GM12875 (cell line): ENCODE data around the gene CFAP92.

Source experiments
- H3K4me3 ChIP-seq: one replicate; pipeline ENCODE4 v1.5.1; 2011; ENCODE audit warnings: low read depth, low read length, control low read depth
- TF ChIP-seq, protein P1 (sequence below): IDR thresholded peaks from 2 replicates; pipeline ENCODE4 v1.5.1; 2011; ENCODE audit warnings: low read depth, mild to moderate bottlenecking, control low read depth, inconsistent platforms, low read length, moderate library complexity, borderline replicate concordance; ENCODE audit not compliant: insufficient read depth

CFAP92 gene

DNA sequence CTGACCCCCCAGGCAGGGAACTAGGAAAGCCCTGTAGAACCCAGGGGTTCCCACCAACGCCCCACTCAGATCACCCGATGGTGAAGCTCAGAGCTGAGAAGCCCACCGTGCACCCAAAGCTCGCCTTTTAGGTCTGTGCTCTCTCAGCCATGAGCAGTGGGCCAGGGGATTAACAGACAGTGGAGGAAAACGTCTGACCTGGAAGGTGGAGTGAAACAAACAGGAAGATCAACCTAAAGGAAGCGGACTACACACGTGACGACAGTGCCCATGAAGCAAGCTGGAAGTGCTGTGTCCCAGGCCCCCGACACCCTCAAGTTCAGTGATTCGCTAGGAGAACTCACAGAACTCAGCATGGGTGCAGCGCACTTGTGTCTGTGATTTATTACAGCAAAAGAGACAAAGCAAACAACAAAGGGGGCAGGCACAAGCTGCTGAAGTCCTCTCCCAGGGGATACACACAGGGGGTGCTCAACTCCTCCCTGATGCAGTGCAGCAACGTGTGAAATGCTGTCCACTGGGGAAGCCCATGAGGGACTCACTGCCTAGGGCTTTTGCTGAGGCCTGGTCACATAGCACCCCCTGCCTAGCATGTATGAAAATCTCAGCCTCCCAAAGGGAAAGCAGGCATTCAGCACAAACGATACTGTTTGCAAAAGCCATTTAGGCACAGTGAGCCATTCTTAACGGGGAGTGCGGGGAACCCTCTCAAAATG lies 43.5 kb downstream of the CFAP92 start:
- TF ChIP-seq, protein P1, sequence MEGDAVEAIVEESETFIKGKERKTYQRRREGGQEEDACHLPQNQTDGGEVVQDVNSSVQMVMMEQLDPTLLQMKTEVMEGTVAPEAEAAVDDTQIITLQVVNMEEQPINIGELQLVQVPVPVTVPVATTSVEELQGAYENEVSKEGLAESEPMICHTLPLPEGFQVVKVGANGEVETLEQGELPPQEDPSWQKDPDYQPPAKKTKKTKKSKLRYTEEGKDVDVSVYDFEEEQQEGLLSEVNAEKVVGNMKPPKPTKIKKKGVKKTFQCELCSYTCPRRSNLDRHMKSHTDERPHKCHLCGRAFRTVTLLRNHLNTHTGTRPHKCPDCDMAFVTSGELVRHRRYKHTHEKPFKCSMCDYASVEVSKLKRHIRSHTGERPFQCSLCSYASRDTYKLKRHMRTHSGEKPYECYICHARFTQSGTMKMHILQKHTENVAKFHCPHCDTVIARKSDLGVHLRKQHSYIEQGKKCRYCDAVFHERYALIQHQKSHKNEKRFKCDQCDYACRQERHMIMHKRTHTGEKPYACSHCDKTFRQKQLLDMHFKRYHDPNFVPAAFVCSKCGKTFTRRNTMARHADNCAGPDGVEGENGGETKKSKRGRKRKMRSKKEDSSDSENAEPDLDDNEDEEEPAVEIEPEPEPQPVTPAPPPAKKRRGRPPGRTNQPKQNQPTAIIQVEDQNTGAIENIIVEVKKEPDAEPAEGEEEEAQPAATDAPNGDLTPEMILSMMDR = no peak

DNA sequence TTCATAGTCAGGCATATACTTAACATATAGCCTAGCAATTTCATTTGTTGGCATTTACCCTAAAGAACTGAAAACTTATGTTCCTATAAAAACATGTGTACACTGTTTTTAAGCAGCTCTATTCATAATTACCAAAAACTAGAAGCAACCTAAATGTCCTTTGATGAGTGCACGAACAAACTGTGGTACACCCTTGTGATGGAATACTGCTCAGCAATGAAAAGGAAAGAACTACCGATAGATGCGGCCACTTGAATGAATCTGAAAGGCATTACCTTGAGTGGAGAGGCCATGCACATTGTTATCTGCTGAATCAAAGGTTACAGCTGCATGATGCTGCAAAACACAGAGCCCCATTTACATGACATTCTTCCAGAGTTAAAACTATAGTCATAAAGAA lies 44.7 kb downstream of the CFAP92 start:
- TF ChIP-seq, protein P1 = no peak

More for the DNA sequence above, 43.5 kb downstream of the CFAP92 start:
- H3K4me3 ChIP-seq = no peak overlapping the region

DNA sequence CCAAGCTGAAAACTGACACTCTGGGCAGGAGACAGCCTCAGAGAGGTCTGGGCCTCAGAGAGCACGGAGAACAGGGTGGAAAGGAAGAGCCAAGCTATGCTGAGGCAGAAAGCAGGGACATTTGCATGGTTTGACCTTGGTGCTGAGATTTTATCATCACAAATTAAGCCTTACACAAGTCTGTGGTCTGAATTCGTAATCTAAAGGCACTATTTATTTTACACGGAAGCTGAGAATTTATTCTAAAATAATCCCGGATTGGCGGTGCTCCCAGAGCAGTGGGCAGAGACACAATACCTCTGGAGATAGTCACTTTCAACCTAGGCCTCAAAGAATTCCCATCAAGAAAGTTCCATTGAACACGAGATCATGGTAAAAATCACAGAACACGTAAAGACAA lies 47.5 kb downstream of the CFAP92 start:
- no peak overlapping the region for H3K4me3 ChIP-seq
- TF ChIP-seq, protein P1 = no peak

More for the DNA sequence above, 44.7 kb downstream of the CFAP92 start:
- no peak overlapping the region for H3K4me3 ChIP-seq

DNA sequence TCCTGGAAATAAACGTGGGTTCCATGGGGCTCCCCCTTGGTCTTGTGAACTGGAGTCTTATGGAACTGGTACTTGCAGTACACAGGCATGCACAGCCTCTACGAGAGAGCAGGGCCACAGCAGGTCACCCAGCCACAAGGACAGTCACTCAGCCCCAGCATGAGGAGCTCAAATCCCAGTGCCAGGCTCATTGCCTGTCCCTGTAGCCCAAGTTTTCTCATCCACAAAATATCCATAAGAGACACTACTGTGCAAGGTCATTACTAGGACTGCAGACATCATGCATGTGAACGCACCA lies 48.0 kb downstream of the CFAP92 start:
- TF ChIP-seq, protein P1 = no peak
- no peak overlapping the region for H3K4me3 ChIP-seq

DNA sequence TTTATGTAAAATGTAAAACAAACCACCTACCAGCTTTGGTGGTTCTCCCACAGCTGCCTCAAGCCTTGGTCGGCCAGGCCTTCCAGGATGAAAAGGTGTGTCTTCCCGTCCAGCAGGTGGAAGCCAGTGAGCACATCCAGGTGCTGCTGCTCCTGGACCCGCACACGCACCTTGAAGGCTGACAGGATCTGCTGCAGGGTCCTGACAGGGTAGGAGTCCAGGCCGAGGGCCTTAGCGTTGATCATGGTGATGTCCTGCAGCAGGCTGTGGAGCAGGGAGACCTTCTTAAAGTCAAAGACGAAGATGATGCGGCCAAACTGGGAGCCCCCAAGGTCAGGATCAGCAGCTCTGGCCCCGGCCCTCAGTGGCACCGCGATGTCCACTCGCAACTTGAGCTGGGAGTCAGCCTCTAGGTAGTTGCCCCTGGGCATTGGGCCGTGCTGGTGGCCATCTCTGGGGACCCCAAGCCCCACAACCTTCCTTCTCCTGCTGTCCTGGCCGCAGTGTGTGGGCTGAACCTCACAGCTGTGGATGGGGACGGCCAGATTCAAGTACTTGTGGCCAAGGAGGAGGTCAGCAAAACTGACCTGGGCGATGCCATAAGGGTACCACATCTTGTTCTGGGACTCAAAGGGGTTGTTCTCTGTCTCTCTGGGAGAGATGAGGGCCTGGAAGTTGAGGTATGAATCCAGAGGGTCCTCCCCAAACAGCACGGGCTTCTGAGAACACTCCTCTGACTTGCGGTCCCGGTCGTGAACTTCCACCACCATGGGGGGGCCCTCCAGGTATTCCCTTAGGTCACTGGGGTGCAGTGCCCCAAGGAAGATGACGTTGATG lies 48.6 kb downstream of the CFAP92 start:
- TF ChIP-seq, protein P1 = no peak
- no peak overlapping the region for H3K4me3 ChIP-seq

DNA sequence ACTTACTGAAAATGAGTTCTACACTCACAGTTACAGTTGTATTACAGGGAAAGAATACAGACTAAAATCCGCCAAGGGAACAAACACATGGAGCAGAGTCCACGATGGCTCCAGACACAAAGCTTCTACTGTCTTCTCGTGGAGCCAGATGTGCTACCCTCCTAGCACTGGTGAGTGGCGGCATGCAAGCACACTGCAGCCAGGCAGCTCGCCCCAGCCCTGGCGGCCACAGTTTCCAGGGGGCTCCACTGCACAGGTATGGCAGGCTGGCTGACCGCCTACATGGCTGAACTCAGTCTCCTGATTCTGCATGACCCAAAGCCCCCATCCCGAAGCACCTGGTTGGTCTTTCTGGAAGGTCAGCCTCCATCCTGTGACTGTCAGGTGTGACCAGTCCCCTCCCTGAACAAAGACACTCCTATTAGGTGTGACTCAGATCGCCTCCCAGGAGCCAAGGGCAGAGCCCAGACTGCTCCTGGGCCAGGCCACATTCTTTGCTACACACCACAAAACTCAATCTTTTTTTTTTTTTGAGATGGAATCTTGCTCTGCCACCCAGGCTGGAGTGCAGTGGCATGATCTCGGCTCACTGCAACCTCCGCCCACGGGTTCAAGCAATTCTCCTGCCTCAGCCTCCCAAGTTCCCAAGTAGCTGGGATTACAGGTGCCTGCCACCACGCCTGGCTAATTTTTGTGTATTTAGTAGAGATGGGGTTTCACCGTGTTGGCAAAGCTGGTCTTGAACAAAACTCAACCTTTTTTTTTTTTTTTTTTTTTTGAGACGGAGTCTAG lies 51.5 kb downstream of the CFAP92 start:
- TF ChIP-seq, protein P1 = no peak
- H3K4me3 ChIP-seq = no peak overlapping the region

DNA sequence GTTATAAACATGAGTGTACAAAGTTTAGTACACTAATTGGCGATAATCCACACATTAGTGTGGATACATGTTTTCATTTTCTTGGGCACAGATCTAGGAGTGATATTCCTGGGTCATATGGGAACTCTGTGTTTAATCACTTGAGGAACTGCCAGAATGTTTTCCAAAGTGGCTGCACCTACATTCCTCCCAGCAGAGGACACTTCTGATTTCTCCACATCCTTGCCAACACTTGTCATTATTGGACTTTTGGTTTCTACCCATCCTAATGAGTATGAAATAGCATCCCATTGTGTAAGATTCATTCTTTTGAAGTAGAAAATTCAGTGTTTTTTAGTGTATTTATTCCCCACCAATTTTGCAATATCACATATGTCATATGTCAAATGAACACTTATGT lies 53.6 kb downstream of the CFAP92 start:
- no peak overlapping the region for H3K4me3 ChIP-seq
- TF ChIP-seq, protein P1 = no peak
